Keratinocyte (primary cell): Measurements from ENCODE around the gene SIK3. TPM values are rescaled to one million over a fixed set of nuclear protein-coding genes. Genes with fewer than 3 reads are reported as not detected.
A peak's percentile ranks its signal among the peaks of the same experiment; 100 is the strongest.

Source experiments
- DNase-seq: peaks from one replicate; pipeline ENCODE4 v3.0.0-alpha.2; 2011; ENCODE audit warnings: low read depth, missing footprints, low spot score
- FAIRE-seq: peaks from 2 replicates; lab custom pipeline; 2011; peaks lifted over from hg19 to GRCh38; lab: Jason Lieb, UNC
- H2AFZ ChIP-seq: 2 replicates; pipeline ENCODE4 v1.6.0; 2012; ENCODE audit warnings: low read length, control low read depth, inconsistent platforms; ENCODE audit not compliant: control insufficient read depth
- H3K27ac ChIP-seq: 2 replicates; pipeline ENCODE4 v1.5.1; 2011; ENCODE audit warnings: low read length; ENCODE audit not compliant: control insufficient read depth, insufficient read depth
- H3K27me3 ChIP-seq: 3 replicates; pipeline ENCODE4 v1.6.0; 2011; ENCODE audit warnings: low read length; ENCODE audit not compliant: control insufficient read depth, insufficient read depth; ENCODE audit errors: extremely low read depth
- H3K36me3 ChIP-seq, 2 experiments: 2 replicates in 1 of 2; 3 replicates in 1 of 2; pipeline ENCODE4 v1.5.1; 2011; ENCODE audit warnings: low read length in 2 of 2, mild to moderate bottlenecking in 1 of 2; ENCODE audit not compliant: control insufficient read depth in 2 of 2, insufficient read depth in 2 of 2; ENCODE audit errors: extremely low read depth in 1 of 2
- H3K4me1 ChIP-seq: 3 replicates; pipeline ENCODE4 v1.5.1; 2011; ENCODE audit warnings: low read length; ENCODE audit not compliant: control insufficient read depth, insufficient read depth; ENCODE audit errors: extremely low read depth
- H3K4me2 ChIP-seq: 3 replicates; pipeline ENCODE4 v1.6.0; 2011; ENCODE audit warnings: low read depth, low read length; ENCODE audit not compliant: control insufficient read depth, insufficient read depth; ENCODE audit errors: extremely low read depth
- H3K4me3 ChIP-seq, 3 experiments: fragments of 200-600 bp in 1 of 3; sonication (generic) in 1 of 3; 2 replicates in 2 of 3; 3 replicates in 1 of 3; pipeline ENCODE4 v1.5.1; 2011 to 2016; ENCODE audit warnings: low read length in 3 of 3, mild to moderate bottlenecking in 3 of 3, control low read depth in 2 of 3, inconsistent platforms in 1 of 3, low read depth in 1 of 3, mixed read lengths in 1 of 3, mixed run types in 1 of 3, moderate library complexity in 1 of 3; ENCODE audit not compliant: control insufficient read depth in 2 of 3, insufficient read depth in 2 of 3; ENCODE audit errors: extremely low read depth in 1 of 3
- H3K79me2 ChIP-seq: 2 replicates; pipeline ENCODE4 v1.6.0; 2012; ENCODE audit warnings: low read length; ENCODE audit not compliant: control insufficient read depth, insufficient read depth
- H3K9ac ChIP-seq: 3 replicates; pipeline ENCODE4 v1.6.0; 2011; ENCODE audit warnings: low read length; ENCODE audit not compliant: control insufficient read depth, insufficient read depth; ENCODE audit errors: extremely low read depth
- H3K9me1 ChIP-seq: 3 replicates; pipeline ENCODE4 v1.6.0; 2011; ENCODE audit warnings: low read length; ENCODE audit not compliant: control insufficient read depth, insufficient read depth; ENCODE audit errors: extremely low read depth
- H3K9me3 ChIP-seq: 2 replicates; pipeline ENCODE4 v1.5.1; 2012; ENCODE audit warnings: low read depth, low read length; ENCODE audit not compliant: control insufficient read depth
- H4K20me1 ChIP-seq: 3 replicates; pipeline ENCODE4 v1.6.0; 2011; ENCODE audit warnings: low read length; ENCODE audit not compliant: control insufficient read depth, insufficient read depth; ENCODE audit errors: extremely low read depth
- CTCF ChIP-seq, 3 experiments: IDR thresholded peaks in 1 of 3; conservative IDR thresholded peaks in 1 of 3; optimal IDR thresholded peaks in 1 of 3; 2 replicates in 2 of 3; 3 replicates in 1 of 3; pipeline versions ENCODE3 to v1.5.1; 2011; ENCODE audit warnings: low read length in 3 of 3, mild to moderate bottlenecking in 3 of 3, moderate library complexity in 2 of 3, control low read depth in 1 of 3, inconsistent platforms in 1 of 3; ENCODE audit not compliant: insufficient read depth in 2 of 3; ENCODE audit errors: extremely low read depth in 1 of 3
- EZH2 ChIP-seq: IDR thresholded peaks from one replicate; pipeline ENCODE4 v1.6.1; 2012; ENCODE audit warnings: inconsistent platforms, mild to moderate bottlenecking, low read length, moderate library complexity
- dilution Hi-C: fragments of 300-500 bp; cut with MboI; formaldehyde crosslinking; loops from one replicate; pipeline ENCODE4 v1.7.0; 2020; ENCODE audit warnings: low sequenced_read_pairs; ENCODE audit not compliant: extremely low pct_ligation_motif_present
- polyA plus RNA-seq, 5 experiments: library from polyadenylated mRNA; depleted of rRNA in 3 of 5; stranded (reverse) in 3 of 5; stranded (forward) in 1 of 5; unstranded in 1 of 5; fragments of >200 nt; gene quantifications; 1 replicate in 1 of 5; 2 replicates in 3 of 5; 3 replicates in 1 of 5; pipeline versions ENCODE4 v1.2.1 to v1.2.3, GENCODE V29; 2011 to 2012; ENCODE audit warnings: missing spikeins in 2 of 5, low read depth in 1 of 5, low replicate concordance in 1 of 5

SIK3 gene
- polyA plus RNA-seq, 1 donor (not counting 4 experiments of a cell fraction or from before 2014, with no cell fraction given): 8.2 TPM

GRCh38 chr11:116862185-116862584, 236.0 kb downstream of the SIK3 start:
- Histone ChIP-seq H3K4me2 (no peak overlapping the region), H3K9me1 (no peaks in the 10 kb centered on the region), H3K27me3 (no peaks in the 10 kb centered on the region), H2AFZ (no peak overlapping the region), H3K36me3 (peaks cover 15 to 17% of the 10 kb centered on the region in 2 experiments), H3K9me3 (no peaks in the 10 kb centered on the region), H3K4me3 (no peak overlapping the region), H3K79me2 (no peaks in the 10 kb centered on the region), H3K9ac (no peak overlapping the region), H4K20me1 (no peaks in the 10 kb centered on the region), H3K27ac (peak overlapping the region; percentile 22), H3K4me1 (peaks cover 16% of the 10 kb centered on the region)
- dilution Hi-C loops: no loop called here
- DNase-seq (no peak), FAIRE-seq (peak; percentile 43)
- TF ChIP-seq EZH2 (no peak), CTCF (optimal IDR thresholded peaks at IDR 0.05 in 1 of 3, IDR thresholded peaks at IDR 0.05 in 1 of 3, conservative IDR thresholded peaks at IDR 0.05 in 1 of 3; ENCODE audit: extremely low read depth in 1 of 3, insufficient read depth in 2 of 3, low read length in 3 of 3) (no peak)

GRCh38 chr11:116861539-116861938, 236.7 kb downstream of the SIK3 start:
- Histone ChIP-seq H3K4me2 (peak overlapping the region; percentile 22), H4K20me1 (no peaks in the 10 kb centered on the region), H3K27me3 (no peaks in the 10 kb centered on the region), H3K27ac (peak overlapping the region; percentile 5), H3K9ac (no peak overlapping the region), H3K9me3 (no peaks in the 10 kb centered on the region), H3K4me1 (peaks cover 16% of the 10 kb centered on the region), H3K4me3 (no peak overlapping the region), H2AFZ (no peak overlapping the region), H3K79me2 (no peaks in the 10 kb centered on the region), H3K36me3 (peaks cover 15 to 19% of the 10 kb centered on the region in 2 experiments), H3K9me1 (no peaks in the 10 kb centered on the region)
- FAIRE-seq (peak; percentile 99), DNase-seq (peak; percentile 65)
- TF ChIP-seq EZH2: no peak
- TF ChIP-seq CTCF (optimal IDR thresholded peaks at IDR 0.05 in 1 of 3, IDR thresholded peaks at IDR 0.05 in 1 of 3, conservative IDR thresholded peaks at IDR 0.05 in 1 of 3; ENCODE audit: extremely low read depth in 1 of 3, insufficient read depth in 2 of 3, low read length in 3 of 3): no peak
- dilution Hi-C loops: no loop called here
